ENCODE measurements around the gene ZIC4. TPM values are rescaled to one million over a fixed set of nuclear protein-coding genes. Genes with fewer than 3 reads are reported as not detected.

ZIC4 gene
- total and polyA plus RNA-seq, 2 experiments from 2014 or later: not detected

DNA sequence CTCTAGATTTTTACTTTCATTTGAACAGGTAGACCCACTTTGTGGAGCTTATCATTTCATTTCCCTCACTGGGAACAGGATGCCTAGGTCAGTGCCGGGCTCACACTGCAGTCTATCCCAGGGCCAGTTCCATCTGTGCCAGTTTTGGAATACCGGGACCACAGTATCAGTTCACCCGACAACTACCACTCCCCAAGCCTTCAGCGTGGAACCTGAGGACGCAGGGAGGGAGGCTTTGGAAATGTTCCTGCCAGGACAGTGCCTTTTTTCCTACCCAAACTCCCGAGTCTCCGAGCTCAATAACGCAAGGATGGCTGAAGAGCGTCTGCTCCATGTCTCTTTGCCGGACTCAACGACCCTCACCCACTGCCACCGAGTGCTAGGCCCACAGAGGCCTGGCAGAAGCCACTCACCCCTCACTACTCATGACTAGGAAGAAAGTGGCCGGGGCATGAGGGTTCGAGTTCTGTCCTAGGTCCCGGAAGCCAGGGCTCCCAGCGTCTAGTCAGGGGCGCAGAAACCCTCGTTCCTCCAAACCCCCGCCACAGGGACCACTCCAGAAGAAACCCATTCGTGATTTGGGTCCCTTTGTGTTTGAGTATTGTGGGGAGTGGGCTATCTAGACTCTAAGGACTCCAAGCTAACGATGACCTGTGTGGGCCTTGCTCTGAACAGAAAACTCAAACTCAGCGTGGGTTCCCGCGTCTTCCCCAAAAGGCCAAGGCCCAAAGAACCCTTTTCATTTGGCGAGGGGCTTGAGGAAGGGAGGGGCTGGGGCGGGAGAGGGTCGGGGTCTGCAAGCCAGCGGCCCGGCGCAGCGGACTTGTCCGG is 14.2 kb upstream of the ZIC4 start:
- H3K36me3 Mint-ChIP-seq (ENCODE audit: low read depth): no peaks in the 10 kb centered on the region
- Histone ChIP-seq H3K36me3 (ENCODE audit: insufficient read depth) (no peaks in the 10 kb centered on the region), H3K27ac (ENCODE audit: low read depth) (no peak overlapping the region), H4K20me1 (replicated peaks; ENCODE audit: insufficient read depth) (no peaks in the 10 kb centered on the region; the same call in none of the 2 replicates), H3K4me2 (peak overlapping the region; percentile 85), H3K27me3 (ENCODE audit: insufficient read depth) (peaks cover 100% of the 10 kb centered on the region), H3K79me2 (replicated peaks; ENCODE audit: insufficient read depth) (no peaks in the 10 kb centered on the region), H3F3A (replicated peaks; ENCODE audit: low read depth) (peaks cover 33% of the 10 kb centered on the region), H3K4me3 (peak overlapping the region; percentile 54), H3K9me2 (ENCODE audit: insufficient read depth) (no peaks in the 10 kb centered on the region), H2AFZ (peak overlapping the region; percentile 39), H3K4me1 (ENCODE audit: insufficient read depth) (peaks cover 77% of the 10 kb centered on the region)
- TF ChIP-seq EZH2 (IDR thresholded peaks at IDR 0.05; ENCODE audit: low read depth, unreplicated experiment): peak; percentile 72
- peak; percentile 21 for TF ChIP-seq EZH2phosphoT487 (IDR thresholded peaks at IDR 0.05; ENCODE audit: unreplicated experiment)
- no peak for TF ChIP-seq STAT1 (IDR thresholded peaks at IDR 0.05; ENCODE audit: unreplicated experiment)
- H3K4me3 Mint-ChIP-seq: peak overlapping the region; percentile 70
- H3K27ac Mint-ChIP-seq: no peak overlapping the region
- peaks cover 55% of the 10 kb centered on the region for H3K4me1 Mint-ChIP-seq
- peaks cover 99% of the 10 kb centered on the region for H3K27me3 Mint-ChIP-seq (ENCODE audit: insufficient read depth, low read depth, poor library complexity)
- DNase-seq (ENCODE audit: low spot score) (no peak), ATAC-seq (no peak)
- H3K9me3 Mint-ChIP-seq: peaks cover 3% of the 10 kb centered on the region; the same call in 1 of the 3 replicates

GRCh38 chr3:147419781-147420224 is 13.5 kb upstream of the ZIC4 start:
- DNase-seq (ENCODE audit: low spot score): no peak
- no peak overlapping the region for H3K27ac ChIP-seq (ENCODE audit: low read depth)
- H3K4me1 ChIP-seq (ENCODE audit: insufficient read depth): peaks cover 77% of the 10 kb centered on the region
- Mint-ChIP-seq H3K4me3 (peak overlapping the region; percentile 70), H3K9me3 (peaks cover 3% of the 10 kb centered on the region; the same call in 2 of the 3 replicates), H3K27ac (no peak overlapping the region), H3K27me3 (ENCODE audit: insufficient read depth, low read depth, poor library complexity) (peaks cover 99% of the 10 kb centered on the region), H3K36me3 (ENCODE audit: low read depth) (no peaks in the 10 kb centered on the region), H3K4me1 (peaks cover 60% of the 10 kb centered on the region)
- H3K79me2 ChIP-seq (replicated peaks; ENCODE audit: insufficient read depth): no peaks in the 10 kb centered on the region
- peaks cover 33% of the 10 kb centered on the region for H3F3A ChIP-seq (replicated peaks; ENCODE audit: low read depth)
- H3K4me2 ChIP-seq: peak overlapping the region; percentile 80
- no peak for ATAC-seq
- H3K27me3 ChIP-seq (ENCODE audit: insufficient read depth): peaks cover 100% of the 10 kb centered on the region
- H2AFZ ChIP-seq: peak overlapping the region; percentile 34; the same call in 1 of the 2 replicates
- H3K9me2 ChIP-seq (ENCODE audit: insufficient read depth): no peaks in the 10 kb centered on the region
- H4K20me1 ChIP-seq (replicated peaks; ENCODE audit: insufficient read depth): no peaks in the 10 kb centered on the region; the same call in none of the 2 replicates
- H3K36me3 ChIP-seq (ENCODE audit: insufficient read depth): no peaks in the 10 kb centered on the region
- TF ChIP-seq ZNF114 (CRISPR knock-in tag; IDR thresholded peaks at IDR 0.05) (no peak), POLR2AphosphoS5 (IDR thresholded peaks at IDR 0.05; ENCODE audit: low read depth) (no peak), EZH2 (IDR thresholded peaks at IDR 0.05; ENCODE audit: low read depth, unreplicated experiment) (peak; percentile 94)
- TF ChIP-seq, protein P1, sequence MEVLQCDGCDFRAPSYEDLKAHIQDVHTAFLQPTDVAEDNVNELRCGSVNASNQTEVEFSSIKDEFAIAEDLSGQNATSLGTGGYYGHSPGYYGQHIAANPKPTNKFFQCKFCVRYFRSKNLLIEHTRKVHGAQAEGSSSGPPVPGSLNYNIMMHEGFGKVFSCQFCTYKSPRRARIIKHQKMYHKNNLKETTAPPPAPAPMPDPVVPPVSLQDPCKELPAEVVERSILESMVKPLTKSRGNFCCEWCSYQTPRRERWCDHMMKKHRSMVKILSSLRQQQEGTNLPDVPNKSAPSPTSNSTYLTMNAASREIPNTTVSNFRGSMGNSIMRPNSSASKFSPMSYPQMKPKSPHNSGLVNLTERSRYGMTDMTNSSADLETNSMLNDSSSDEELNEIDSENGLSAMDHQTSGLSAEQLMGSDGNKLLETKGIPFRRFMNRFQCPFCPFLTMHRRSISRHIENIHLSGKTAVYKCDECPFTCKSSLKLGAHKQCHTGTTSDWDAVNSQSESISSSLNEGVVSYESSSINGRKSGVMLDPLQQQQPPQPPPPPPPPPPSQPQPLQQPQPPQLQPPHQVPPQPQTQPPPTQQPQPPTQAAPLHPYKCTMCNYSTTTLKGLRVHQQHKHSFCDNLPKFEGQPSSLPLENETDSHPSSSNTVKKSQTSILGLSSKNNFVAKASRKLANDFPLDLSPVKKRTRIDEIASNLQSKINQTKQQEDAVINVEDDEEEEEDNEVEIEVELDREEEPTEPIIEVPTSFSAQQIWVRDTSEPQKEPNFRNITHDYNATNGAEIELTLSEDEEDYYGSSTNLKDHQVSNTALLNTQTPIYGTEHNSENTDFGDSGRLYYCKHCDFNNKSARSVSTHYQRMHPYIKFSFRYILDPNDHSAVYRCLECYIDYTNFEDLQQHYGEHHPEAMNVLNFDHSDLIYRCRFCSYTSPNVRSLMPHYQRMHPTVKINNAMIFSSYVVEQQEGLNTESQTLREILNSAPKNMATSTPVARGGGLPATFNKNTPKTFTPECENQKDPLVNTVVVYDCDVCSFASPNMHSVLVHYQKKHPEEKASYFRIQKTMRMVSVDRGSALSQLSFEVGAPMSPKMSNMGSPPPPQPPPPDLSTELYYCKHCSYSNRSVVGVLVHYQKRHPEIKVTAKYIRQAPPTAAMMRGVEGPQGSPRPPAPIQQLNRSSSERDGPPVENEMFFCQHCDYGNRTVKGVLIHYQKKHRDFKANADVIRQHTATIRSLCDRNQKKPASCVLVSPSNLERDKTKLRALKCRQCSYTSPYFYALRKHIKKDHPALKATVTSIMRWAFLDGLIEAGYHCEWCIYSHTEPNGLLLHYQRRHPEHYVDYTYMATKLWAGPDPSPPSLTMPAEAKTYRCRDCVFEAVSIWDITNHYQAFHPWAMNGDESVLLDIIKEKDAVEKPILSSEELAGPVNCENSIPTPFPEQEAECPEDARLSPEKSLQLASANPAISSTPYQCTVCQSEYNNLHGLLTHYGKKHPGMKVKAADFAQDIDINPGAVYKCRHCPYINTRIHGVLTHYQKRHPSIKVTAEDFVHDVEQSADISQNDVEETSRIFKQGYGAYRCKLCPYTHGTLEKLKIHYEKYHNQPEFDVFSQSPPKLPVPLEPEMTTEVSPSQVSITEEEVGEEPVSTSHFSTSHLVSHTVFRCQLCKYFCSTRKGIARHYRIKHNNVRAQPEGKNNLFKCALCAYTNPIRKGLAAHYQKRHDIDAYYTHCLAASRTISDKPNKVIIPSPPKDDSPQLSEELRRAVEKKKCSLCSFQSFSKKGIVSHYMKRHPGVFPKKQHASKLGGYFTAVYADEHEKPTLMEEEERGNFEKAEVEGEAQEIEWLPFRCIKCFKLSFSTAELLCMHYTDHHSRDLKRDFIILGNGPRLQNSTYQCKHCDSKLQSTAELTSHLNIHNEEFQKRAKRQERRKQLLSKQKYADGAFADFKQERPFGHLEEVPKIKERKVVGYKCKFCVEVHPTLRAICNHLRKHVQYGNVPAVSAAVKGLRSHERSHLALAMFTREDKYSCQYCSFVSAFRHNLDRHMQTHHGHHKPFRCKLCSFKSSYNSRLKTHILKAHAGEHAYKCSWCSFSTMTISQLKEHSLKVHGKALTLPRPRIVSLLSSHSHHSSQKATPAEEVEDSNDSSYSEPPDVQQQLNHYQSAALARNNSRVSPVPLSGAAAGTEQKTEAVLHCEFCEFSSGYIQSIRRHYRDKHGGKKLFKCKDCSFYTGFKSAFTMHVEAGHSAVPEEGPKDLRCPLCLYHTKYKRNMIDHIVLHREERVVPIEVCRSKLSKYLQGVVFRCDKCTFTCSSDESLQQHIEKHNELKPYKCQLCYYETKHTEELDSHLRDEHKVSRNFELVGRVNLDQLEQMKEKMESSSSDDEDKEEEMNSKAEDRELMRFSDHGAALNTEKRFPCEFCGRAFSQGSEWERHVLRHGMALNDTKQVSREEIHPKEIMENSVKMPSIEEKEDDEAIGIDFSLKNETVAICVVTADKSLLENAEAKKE (CRISPR knock-in tag; IDR thresholded peaks at IDR 0.05): no peak
- H3K4me3 ChIP-seq: peak overlapping the region; percentile 54

Data from GM23338 (cell line).